Ectodermal cell (in vitro differentiated cells): ENCODE results near the gene HCN3.
"Not testable (repeated sequence)": the region's sequence is repeated elsewhere in the genome, so short reads cannot be mapped to it uniquely, and the experiment has no call there.

Source experiments
- H3K27ac ChIP-seq: 2 replicates; pipeline ENCODE4 v1.7.0; 2013; ENCODE audit warnings: mild to moderate bottlenecking, low read depth, low read length; ENCODE audit not compliant: insufficient read depth, poor library complexity, severe bottlenecking
- H3K27me3 ChIP-seq: 2 replicates; pipeline ENCODE4 v1.7.0; 2013; ENCODE audit warnings: mild to moderate bottlenecking, low read length; ENCODE audit not compliant: insufficient read depth, control insufficient read depth, poor library complexity, severe bottlenecking
- H3K36me3 ChIP-seq: one replicate; pipeline ENCODE4 v1.7.0; 2013; ENCODE audit warnings: low read length; ENCODE audit not compliant: control insufficient read depth, insufficient read depth
- H3K4me1 ChIP-seq: one replicate; pipeline ENCODE4 v1.7.0; 2013; ENCODE audit warnings: low read length; ENCODE audit not compliant: control insufficient read depth, insufficient read depth
- H3K4me3 ChIP-seq: 2 replicates; pipeline ENCODE4 v1.7.0; 2013; ENCODE audit warnings: low read depth, low read length, control low read depth; ENCODE audit not compliant: insufficient read depth
- H3K9me3 ChIP-seq: 2 replicates; pipeline ENCODE4 v1.7.0; 2013; ENCODE audit warnings: mild to moderate bottlenecking, low read length, moderate library complexity; ENCODE audit not compliant: control insufficient read depth
- WGBS, 2 experiments: methylation state at CpG; one replicate each; pipeline ENCODE4 v1.1.7; 2013; ENCODE audit warnings: missing lambda C conversion rate in 2 of 2; 5-methylcytosine and 5-hydroxymethylcytosine counted together

The HCN3 gene

DNA sequence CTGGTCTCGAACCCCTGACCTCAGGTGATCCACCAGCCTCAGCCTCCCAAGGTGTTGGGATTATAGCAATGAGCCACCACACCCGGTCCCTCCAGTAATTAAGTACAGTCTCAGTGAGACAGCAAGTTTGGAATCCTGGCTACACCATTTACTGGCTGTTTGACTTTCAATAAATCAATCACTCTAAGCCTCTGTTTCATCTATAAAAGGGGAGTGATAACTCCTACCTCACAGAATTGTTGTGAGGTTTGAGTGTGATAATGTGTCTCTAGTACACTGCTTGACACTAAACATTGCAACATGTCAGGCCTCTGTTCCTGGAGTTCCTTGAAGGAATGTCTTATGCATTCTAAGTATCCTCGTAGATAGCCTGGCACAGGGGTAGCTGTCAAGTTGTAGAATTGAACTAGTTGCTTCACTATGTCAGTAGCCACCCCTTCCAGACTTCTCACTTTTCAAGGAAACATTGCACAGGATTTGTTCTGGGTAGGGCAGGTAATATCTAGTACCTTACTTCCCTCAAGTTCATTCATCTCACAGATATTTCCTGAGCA, 34.4 kb upstream of the HCN3 start:
- WGBS, 2 experiments, result 83 to 93% methylated on average over 3 of the region's 3 CpGs

DNA sequence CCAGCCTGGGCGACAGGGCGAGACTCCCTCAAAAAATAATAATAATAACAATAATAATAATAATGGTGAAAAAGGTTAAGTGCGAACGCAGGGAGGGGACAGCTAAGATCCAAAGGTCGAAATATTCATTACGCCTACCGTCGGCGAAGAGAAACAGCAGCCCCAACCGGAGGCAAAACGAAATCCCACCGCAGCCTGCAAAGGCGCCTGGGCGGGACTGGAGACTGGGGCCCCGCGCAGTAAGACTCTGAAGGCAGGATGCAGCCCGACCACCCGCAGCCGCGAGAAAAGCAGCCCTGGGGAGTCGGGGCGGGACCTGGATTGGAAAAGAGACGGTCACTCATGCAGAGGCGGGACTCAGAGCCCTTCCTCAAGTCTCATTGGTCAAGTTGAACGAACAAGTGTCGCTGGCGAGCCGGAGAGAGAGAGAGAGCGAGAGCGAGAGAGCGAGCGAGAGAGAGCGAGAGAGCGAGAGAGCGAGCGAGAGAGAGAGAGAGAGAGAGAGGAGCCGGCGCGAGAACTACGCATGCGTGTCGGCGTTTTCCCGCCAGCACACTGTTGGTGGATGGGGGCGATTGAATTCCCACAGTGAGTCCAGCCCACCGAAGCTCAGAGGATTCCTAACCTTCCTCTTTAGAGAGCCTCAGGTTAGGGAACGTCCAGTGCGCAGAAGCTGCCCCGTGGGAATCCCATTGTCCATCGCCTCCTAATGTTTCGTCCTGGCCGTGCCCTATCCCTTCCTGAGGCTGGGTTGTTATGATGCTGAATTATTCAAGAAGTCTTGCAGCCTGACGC, 32.7 kb upstream of the HCN3 start:
- 0 to 1% methylated on average over 51 of the region's 53 CpGs for WGBS, 2 experiments
- H3K9me3 ChIP-seq, result no peaks in the 10 kb centered on the region
- peak overlapping the region; percentile 90 for H3K27ac ChIP-seq

More for the DNA sequence above, 34.4 kb upstream of the HCN3 start:
- Histone ChIP-seq H3K4me3 (no peak overlapping the region), H3K36me3 (peaks cover 8% of the 10 kb centered on the region), H3K9me3 (no peaks in the 10 kb centered on the region), H3K27me3 (no peaks in the 10 kb centered on the region), H3K27ac (no peak overlapping the region), H3K4me1 (no peaks in the 10 kb centered on the region)

DNA sequence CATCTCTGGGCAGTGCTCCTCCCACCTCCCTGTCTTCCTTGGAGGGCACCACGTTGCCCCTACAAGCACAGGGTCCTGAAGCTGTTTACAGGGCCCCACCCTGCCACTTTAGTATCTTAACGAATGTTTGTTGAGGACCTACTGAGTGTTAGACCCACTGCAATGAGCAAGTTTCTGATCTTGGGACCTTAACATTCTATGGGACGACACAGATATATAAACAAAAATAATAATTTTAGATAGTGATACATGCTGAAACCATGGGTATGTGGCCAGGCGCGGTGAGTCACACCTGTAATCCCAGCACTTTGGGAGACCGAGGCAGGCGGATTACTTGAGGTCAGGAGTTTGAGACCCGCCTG, 32.1 kb upstream of the HCN3 start:
- Histone ChIP-seq H3K27me3 (no peaks in the 10 kb centered on the region), H3K4me1 (no peaks in the 10 kb centered on the region), H3K36me3 (peaks cover 14% of the 10 kb centered on the region), H3K27ac (peak overlapping the region; percentile 90), H3K9me3 (no peaks in the 10 kb centered on the region), H3K4me3 (peak overlapping the region; percentile 38)
- 63 to 66% methylated on average over 7 to 8 of the region's 8 CpGs for WGBS, 2 experiments

More for the DNA sequence above, 32.7 kb upstream of the HCN3 start:
- H3K27me3 ChIP-seq, result no peaks in the 10 kb centered on the region
- H3K4me3 ChIP-seq, result peak overlapping the region; percentile 38
- H3K36me3 ChIP-seq, result peaks cover 14% of the 10 kb centered on the region
- no peaks in the 10 kb centered on the region for H3K4me1 ChIP-seq

DNA sequence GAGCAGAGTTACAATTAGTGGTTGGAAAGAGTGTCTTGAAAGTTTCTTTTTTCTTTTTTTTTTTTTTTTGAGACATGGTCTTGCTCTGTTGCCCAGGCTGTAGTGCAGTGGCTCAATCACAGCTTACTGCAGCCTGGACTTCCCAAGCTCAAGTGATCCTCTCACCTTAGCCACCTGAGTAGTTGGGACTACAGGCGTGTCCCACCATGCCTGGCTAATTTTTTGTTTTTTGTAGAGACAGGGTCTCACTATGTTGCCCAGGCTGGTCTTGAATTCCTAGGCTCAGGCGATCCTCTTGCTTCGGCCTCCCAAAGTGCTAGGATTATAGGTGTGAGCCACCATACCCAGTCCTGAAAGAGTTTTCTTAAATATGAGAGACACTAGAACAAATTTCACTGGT, 30.5 kb upstream of the HCN3 start:
- H3K4me1 ChIP-seq, H3K9me3 ChIP-seq, H3K4me3 ChIP-seq, H3K27me3 ChIP-seq, H3K27ac ChIP-seq: not testable (repeated sequence)
- 90 to 98% methylated on average over 3 of the region's 3 CpGs for WGBS, 2 experiments
- H3K36me3 ChIP-seq, result peaks cover 14% of the 10 kb centered on the region

DNA sequence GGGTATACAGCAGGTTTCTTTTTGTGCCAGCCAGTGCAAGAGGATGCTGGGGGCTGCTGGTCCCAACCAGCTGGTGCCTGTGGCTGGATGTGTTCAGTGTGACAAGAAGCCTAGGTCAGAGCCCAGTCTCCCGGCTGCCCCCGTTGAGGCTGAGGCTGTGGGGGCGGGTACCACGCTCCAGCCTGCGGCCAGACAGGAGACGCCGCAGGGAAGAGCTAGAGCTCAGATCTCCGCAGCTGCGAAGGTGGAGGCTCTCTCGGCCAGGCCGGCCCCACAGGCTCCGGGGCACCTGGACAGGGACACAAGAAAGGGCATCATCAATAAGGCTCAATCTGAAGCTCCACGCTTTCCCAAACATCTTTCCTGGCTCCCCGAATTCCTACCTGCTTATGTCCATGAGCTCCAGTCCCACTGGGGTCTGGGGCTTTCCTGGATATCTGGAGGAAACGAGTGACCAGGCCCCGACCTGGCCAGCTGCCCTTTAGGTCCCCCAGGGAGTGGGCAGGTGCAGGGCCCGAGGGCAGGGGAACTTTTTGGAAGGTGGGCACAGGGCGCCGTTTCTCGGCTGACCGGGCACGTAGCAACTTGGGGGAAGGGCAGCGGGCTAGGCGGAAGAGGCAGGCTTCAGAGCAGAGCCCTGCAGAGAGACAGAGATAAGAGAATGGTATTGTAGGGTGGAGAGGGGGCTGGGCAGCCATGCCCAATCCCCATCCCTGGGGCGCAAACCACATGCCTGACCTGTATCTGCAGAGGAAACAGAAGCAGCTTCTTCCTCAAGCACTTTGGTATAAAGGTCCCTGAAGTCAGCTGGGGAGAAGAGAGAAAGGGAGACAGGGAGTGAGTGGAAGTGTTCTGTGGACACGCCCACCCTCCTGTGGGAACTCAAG, 29.4 kb upstream of the HCN3 start:
- no peak overlapping the region for H3K4me3 ChIP-seq
- peaks cover 14% of the 10 kb centered on the region for H3K36me3 ChIP-seq
- WGBS, 2 experiments, result 95 to 96% methylated on average over 26 of the region's 26 CpGs
- no peaks in the 10 kb centered on the region for H3K4me1 ChIP-seq
- H3K9me3 ChIP-seq, result no peaks in the 10 kb centered on the region
- no peak overlapping the region for H3K27ac ChIP-seq
- H3K27me3 ChIP-seq, result no peaks in the 10 kb centered on the region

DNA sequence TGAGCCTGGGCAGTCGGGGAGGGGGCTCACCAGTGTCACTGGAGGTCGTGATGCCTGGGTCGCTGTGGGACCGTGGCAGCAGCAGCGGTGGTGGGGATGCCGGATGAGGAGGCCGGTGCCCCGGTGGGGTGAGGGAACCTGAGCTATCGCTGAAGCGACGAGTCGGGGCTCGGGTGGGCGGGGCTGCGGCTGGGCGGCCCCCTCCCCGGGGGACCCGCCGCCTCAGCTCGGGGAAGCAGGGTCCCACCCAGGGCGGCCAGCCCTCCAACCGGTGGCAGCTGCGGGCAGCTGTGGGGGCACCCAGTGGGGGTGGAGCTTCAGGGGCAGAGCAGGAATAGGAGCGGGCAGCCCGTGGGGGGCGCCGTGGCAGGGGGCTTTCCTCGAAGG, 27.0 kb upstream of the HCN3 start:
- Histone ChIP-seq H3K4me1 (peaks cover 17% of the 10 kb centered on the region), H3K4me3 (peak overlapping the region; percentile 32), H3K36me3 (peaks cover 14% of the 10 kb centered on the region), H3K9me3 (no peaks in the 10 kb centered on the region), H3K27ac (no peak overlapping the region), H3K27me3 (no peaks in the 10 kb centered on the region)
- 58 to 59% methylated on average over 28 of the region's 28 CpGs for WGBS, 2 experiments

DNA sequence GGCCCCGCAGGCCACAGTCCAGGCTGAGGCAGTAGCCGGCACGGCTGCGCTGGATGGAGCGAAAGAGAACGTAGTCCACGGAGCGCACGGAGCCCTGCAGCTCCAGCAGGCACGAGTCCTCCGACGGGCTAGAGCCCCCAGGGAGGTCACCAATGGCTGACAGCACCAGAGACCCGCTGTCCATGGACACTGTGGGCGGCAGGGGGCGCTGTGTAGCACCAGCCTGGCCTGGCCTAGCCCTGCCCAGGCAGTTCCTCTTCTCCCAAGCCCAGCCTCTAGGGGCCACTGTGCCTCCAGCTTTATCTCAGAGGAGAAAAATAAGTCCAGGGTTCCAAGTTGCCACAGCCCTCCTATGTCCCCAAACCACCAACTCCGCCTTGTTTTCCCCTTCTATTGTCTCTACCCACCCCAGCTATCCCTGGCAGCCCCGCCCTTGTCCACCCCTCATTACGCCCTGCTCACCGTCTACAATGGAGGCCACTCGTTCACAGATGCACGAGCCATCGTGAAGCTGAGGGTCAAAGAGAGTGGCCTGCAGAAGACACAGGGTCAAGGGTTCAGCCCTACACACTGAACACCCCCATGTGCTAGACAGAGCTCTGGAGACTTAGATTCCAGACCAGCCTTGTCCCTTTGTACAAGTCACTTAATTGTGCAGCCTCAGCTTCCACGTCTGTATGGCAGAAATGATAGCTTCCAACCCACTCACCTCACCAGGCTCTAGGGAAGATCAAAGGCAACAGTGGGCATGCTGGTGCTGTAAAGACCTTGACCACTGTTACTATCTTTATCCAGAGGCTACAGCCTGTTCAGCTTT, 26.4 kb upstream of the HCN3 start:
- H3K36me3 ChIP-seq, result peaks cover 14% of the 10 kb centered on the region
- H3K9me3 ChIP-seq, result no peaks in the 10 kb centered on the region
- no peaks in the 10 kb centered on the region for H3K27me3 ChIP-seq
- peaks cover 20% of the 10 kb centered on the region for H3K4me1 ChIP-seq
- H3K27ac ChIP-seq, result no peak overlapping the region
- 24 to 25% methylated on average over 23 of the region's 23 CpGs for WGBS, 2 experiments
- H3K4me3 ChIP-seq, result peak overlapping the region; percentile 32

DNA sequence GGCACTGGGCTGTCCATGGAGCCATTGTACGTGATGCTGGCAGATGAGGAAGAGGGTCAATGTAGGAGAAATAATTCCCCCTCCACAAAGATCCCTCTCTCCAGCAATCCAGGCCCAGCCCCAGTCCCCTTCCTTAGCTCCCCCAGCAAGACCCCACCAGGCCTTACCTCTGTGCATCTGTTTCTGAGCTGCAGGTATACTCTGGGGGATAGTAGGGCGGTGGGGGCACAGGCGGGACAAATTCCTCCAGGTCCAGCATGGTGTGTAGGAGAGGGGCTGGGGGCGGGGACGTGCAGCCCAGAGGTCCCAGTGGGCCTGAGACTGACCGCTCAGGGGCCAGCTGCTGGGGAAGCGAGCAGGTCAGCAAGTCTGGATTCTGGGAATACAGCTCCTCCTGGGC, 25.7 kb upstream of the HCN3 start:
- Histone ChIP-seq H3K36me3 (peaks cover 14% of the 10 kb centered on the region), H3K4me3 (no peak overlapping the region), H3K4me1 (peaks cover 23% of the 10 kb centered on the region), H3K27ac (no peak overlapping the region), H3K9me3 (no peaks in the 10 kb centered on the region), H3K27me3 (no peaks in the 10 kb centered on the region)
- WGBS, 2 experiments, result 92 to 93% methylated on average over 7 of the region's 7 CpGs

DNA sequence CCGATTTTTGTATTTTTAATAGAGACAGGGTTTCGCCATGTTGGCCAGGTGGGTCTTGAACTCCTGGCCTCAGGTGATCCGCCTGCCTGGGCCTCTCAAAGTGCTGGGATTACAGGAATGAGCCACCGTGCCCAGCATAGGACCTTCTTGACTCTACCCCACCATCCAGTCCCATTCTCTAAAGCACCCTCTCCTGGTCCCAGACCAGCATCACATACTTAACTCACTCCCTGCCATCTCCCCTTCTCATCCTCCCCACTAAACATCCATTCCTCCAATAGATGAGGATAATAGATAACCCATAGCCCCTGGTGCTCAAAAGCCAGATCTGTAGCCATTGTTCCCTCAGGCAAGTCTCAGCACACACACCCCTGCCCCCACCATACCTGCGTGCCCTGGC, 24.1 kb upstream of the HCN3 start:
- H3K4me3 ChIP-seq, result no peak overlapping the region
- 83 to 89% methylated on average over 5 of the region's 5 CpGs for WGBS, 2 experiments
- H3K27ac ChIP-seq, result no peak overlapping the region
- no peaks in the 10 kb centered on the region for H3K27me3 ChIP-seq
- H3K36me3 ChIP-seq, result peaks cover 8% of the 10 kb centered on the region
- no peaks in the 10 kb centered on the region for H3K9me3 ChIP-seq
- H3K4me1 ChIP-seq, result peaks cover 23% of the 10 kb centered on the region
